Fibroblast of the aortic adventitia (primary cell): Measurements from ENCODE around the gene PIEZO1. TPM values are rescaled to one million over a fixed set of nuclear protein-coding genes. Genes with fewer than 3 reads are reported as not detected.

ENCODE experiments used
- DNase-seq: peaks from one replicate; pipeline ENCODE4 v3.0.0-alpha.2; 2010; ENCODE audit warnings: low read depth
- H3K4me3 ChIP-seq: 2 replicates; pipeline ENCODE4 v1.5.1; 2011; ENCODE audit warnings: low read depth, mild to moderate bottlenecking, control low read depth, low read length, moderate library complexity
- total RNA-seq: library from RNA; depleted of rRNA; stranded (reverse); fragments of >200 nt; gene quantifications from 2 replicates; pipeline ENCODE4 v1.2.3, GENCODE V29; 2012; ENCODE audit warnings: low replicate concordance
- TF ChIP-seq, protein P1 (sequence below): IDR thresholded peaks from 2 replicates; pipeline ENCODE4 v1.5.1; 2011; ENCODE audit warnings: mild to moderate bottlenecking, low read length, control low read depth, inconsistent platforms; ENCODE audit not compliant: insufficient read depth

PIEZO1 gene
- total RNA-seq, 1 donor = 143 TPM

GRCh38 chr16:88705801-88706228, 79.2 kb downstream of the PIEZO1 start:
- TF ChIP-seq, protein P1, sequence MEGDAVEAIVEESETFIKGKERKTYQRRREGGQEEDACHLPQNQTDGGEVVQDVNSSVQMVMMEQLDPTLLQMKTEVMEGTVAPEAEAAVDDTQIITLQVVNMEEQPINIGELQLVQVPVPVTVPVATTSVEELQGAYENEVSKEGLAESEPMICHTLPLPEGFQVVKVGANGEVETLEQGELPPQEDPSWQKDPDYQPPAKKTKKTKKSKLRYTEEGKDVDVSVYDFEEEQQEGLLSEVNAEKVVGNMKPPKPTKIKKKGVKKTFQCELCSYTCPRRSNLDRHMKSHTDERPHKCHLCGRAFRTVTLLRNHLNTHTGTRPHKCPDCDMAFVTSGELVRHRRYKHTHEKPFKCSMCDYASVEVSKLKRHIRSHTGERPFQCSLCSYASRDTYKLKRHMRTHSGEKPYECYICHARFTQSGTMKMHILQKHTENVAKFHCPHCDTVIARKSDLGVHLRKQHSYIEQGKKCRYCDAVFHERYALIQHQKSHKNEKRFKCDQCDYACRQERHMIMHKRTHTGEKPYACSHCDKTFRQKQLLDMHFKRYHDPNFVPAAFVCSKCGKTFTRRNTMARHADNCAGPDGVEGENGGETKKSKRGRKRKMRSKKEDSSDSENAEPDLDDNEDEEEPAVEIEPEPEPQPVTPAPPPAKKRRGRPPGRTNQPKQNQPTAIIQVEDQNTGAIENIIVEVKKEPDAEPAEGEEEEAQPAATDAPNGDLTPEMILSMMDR = no peak
- peak overlapping the region; percentile 72 for H3K4me3 ChIP-seq
- no peak for DNase-seq

- DNase-seq = peak; percentile 55
- TF ChIP-seq, protein P1 = no peak
- H3K4me3 ChIP-seq = peak overlapping the region; percentile 72
These were observed 79.8 kb downstream of the PIEZO1 start for GRCh38 chr16:88705076-88705684.

DNA sequence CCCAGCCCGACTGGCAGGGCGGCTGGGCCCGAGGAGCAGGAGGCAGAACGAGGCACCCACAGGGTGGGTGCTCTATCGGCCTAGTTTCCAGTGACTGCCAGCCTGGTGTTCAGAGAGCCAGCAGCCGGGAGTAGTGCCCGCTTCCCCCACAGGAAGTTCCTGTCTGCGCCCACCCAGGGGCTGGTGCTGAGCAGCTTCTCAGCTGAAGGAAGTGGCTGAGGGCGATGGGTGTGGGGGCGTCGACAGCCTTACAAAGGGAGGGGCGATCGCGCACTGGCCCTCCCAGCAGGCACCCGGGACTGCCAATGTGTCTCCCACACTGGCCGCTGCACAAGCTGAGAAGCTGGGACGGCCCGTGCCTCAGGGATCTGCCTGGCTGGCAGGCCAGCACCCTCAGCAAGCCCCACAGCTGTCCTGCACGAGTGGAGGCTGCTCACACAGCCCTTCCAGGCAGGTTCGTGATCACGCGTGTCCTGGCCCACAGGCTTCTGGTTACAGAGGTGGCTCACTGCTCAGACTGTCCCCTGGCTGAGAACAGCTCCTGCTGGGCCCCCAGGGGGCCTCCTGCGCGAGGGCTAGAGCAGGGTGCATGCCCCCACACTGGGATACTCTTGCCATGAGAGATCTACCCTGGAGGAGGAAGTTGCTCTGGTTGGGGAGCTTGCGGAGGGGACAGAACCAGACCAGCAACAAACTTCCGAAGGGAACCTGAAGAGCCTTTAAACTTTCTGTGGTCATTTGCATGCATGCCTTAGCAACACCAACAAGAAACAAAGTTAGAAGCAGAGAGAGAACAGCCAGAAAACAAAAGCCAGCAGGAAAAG, 81.3 kb downstream of the PIEZO1 start:
- TF ChIP-seq, protein P1 = no peak
- no peak for DNase-seq
- no peak overlapping the region for H3K4me3 ChIP-seq

GRCh38 chr16:88702371-88703210, 82.4 kb downstream of the PIEZO1 start:
- TF ChIP-seq, protein P1 = no peak
- DNase-seq = no peak
- H3K4me3 ChIP-seq = no peak overlapping the region

DNA sequence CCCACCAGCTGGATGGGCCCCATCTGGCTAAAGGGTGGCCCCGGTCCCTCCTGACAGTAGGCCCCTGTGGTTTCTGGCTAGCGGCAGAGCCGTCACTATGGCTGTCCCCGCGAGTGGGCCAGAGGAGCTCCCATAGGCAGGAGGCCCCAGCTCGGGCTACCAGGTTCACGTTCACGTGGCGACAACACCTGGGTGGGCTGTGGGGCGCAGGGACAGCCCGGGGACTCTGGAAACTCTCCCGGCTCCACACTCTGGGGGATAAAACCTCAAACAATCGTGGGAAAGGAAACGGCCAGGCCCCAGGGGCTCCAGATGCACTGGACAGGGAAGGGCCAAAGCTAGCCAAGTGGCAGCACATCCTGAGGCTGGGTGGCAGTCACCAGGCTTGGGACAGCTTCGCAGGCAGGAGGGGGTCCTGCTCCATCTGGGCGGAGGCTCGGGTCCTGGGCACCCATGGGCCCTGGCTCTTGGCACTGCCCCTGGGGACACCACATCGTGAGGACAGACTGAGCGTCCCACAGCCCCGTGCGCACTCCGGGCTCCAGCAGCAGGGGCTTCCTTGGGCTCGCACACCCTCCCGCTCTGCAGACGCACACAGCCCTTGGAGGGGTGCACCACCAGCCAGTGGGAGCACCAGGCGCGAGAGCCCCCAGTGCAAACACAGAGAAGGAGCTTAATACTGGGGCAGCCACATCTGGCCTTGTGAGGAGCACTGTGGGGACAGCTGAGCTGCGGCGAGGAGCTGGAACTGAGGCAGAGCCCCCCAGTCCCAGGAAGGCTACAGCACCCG, 83.2 kb downstream of the PIEZO1 start:
- no peak overlapping the region for H3K4me3 ChIP-seq
- TF ChIP-seq, protein P1 = no peak
- no peak for DNase-seq
